SK-N-SH treated with all-trans-retinoic acid at 6 μM for 48 hours (cell line): Measurements from ENCODE around the gene PSD2.

ENCODE experiments used
- ARNTL ChIP-seq: fragments of 450-650 bp; formaldehyde crosslinking; IDR thresholded peaks from 2 replicates; pipeline ENCODE4 v1.5.0; 2020; ENCODE audit warnings: low read depth, mild to moderate bottlenecking, moderate library complexity, borderline replicate concordance
- BACH2 ChIP-seq: fragments of 250-450 bp; sonication (Bioruptor Pico); IDR thresholded peaks from 2 replicates; pipeline ENCODE4 v1.9.0; 2021; ENCODE audit warnings: mild to moderate bottlenecking, borderline replicate concordance
- GLIS3 ChIP-seq: fragments of 250-450 bp; sonication (Bioruptor Pico); IDR thresholded peaks from 2 replicates; pipeline ENCODE4 v1.5.0; 2020; ENCODE audit warnings: mild to moderate bottlenecking, moderate library complexity
- PPARA ChIP-seq: fragments of 250-450 bp; sonication (Bioruptor Pico); IDR thresholded peaks from 2 replicates; pipeline ENCODE4 v1.5.0; 2020; ENCODE audit warnings: mild to moderate bottlenecking, borderline replicate concordance
- RARB ChIP-seq: fragments of 250-450 bp; sonication (Bioruptor Pico); IDR thresholded peaks from 2 replicates; pipeline ENCODE4 v1.8.0; 2021; ENCODE audit warnings: mild to moderate bottlenecking, moderate library complexity
- SNAI2 ChIP-seq: fragments of 250-450 bp; sonication (Bioruptor Pico); IDR thresholded peaks from 2 replicates; pipeline ENCODE4 v1.5.0; 2020; ENCODE audit warnings: mild to moderate bottlenecking, moderate library complexity
- TCF4 ChIP-seq: fragments of 250-450 bp; sonication (Bioruptor Pico); IDR thresholded peaks from 2 replicates; pipeline ENCODE4 v1.8.0; 2021; ENCODE audit warnings: mild to moderate bottlenecking, moderate library complexity, borderline replicate concordance
- TOX ChIP-seq: fragments of 250-450 bp; sonication (Bioruptor Pico); IDR thresholded peaks from 2 replicates; pipeline ENCODE4 v1.8.0; 2021; ENCODE audit warnings: mild to moderate bottlenecking, moderate library complexity, borderline replicate concordance
- ZFP3 ChIP-seq: fragments of 250-450 bp; sonication (Bioruptor Pico); IDR thresholded peaks from 2 replicates; pipeline ENCODE4 v1.5.0; 2020; ENCODE audit warnings: mild to moderate bottlenecking, moderate library complexity
- ZFP30 ChIP-seq: fragments of 450-650 bp; formaldehyde crosslinking; IDR thresholded peaks from 2 replicates; pipeline ENCODE4 v1.5.0; 2022; ENCODE audit warnings: mild to moderate bottlenecking, moderate library complexity
- ZNF8 ChIP-seq: fragments of 450-650 bp; formaldehyde crosslinking; IDR thresholded peaks from 2 replicates; pipeline ENCODE4 v1.5.0; 2020; ENCODE audit warnings: mild to moderate bottlenecking, moderate library complexity
- TF ChIP-seq, protein P1 (sequence below): fragments of 250-450 bp; sonication (Bioruptor Pico); IDR thresholded peaks from 2 replicates; pipeline ENCODE4 v1.8.0; 2020; ENCODE audit warnings: mild to moderate bottlenecking, moderate library complexity, borderline replicate concordance

DNA sequence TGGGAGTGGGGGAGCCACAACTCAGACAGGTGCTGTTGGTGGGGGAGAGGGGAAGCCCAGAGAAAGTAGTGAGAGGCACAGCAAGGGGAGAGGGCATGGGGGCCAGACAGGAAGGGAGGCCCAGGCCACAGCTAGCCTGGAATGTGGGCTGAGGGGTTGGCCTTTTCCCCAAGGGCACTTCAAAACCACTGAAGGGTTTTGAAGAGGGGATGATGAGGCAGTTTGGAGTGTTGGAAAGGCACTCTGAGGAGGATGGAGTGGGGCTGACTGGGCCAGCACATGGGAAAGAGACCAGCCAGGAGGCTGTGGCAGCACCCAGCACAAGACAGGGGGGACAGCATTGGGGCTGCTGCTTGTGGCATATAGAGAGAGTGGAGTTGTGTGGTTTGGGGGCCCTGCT lies 3.8 kb downstream of the PSD2 start:
- no peak for TF ChIP-seq TCF4 (CRISPR knock-in tag)
- no peak for TF ChIP-seq ZFP30 (CRISPR knock-in tag)
- no peak for TF ChIP-seq ZFP3
- TF ChIP-seq GLIS3 (CRISPR knock-in tag), result no peak
- TF ChIP-seq, protein P1, sequence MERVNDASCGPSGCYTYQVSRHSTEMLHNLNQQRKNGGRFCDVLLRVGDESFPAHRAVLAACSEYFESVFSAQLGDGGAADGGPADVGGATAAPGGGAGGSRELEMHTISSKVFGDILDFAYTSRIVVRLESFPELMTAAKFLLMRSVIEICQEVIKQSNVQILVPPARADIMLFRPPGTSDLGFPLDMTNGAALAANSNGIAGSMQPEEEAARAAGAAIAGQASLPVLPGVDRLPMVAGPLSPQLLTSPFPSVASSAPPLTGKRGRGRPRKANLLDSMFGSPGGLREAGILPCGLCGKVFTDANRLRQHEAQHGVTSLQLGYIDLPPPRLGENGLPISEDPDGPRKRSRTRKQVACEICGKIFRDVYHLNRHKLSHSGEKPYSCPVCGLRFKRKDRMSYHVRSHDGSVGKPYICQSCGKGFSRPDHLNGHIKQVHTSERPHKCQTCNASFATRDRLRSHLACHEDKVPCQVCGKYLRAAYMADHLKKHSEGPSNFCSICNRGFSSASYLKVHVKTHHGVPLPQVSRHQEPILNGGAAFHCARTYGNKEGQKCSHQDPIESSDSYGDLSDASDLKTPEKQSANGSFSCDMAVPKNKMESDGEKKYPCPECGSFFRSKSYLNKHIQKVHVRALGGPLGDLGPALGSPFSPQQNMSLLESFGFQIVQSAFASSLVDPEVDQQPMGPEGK (CRISPR knock-in tag), result no peak
- TF ChIP-seq PPARA (CRISPR knock-in tag), result no peak
- no peak for TF ChIP-seq BACH2
- TF ChIP-seq TOX (CRISPR knock-in tag), result no peak
- no peak for TF ChIP-seq ARNTL (CRISPR knock-in tag)
- no peak for TF ChIP-seq RARB
- no peak for TF ChIP-seq SNAI2 (CRISPR knock-in tag)
- no peak for TF ChIP-seq ZNF8
